PC-3 (cell line): Measurements from ENCODE around the gene KCNQ5. TPM values are rescaled to one million over a fixed set of nuclear protein-coding genes. Genes with fewer than 3 reads are reported as not detected.

Experiments
- ATAC-seq: fragments of 200-7000 bp; cut with Tn5 transposase; 2 replicates; pipeline ENCODE4 v1.9.1; 2020; ENCODE audit warnings: mild to moderate bottlenecking, moderate library complexity
- BruUV-seq: library from RNA; stranded (reverse); fragments of 400-500 nt; replicated peaks from 2 replicates; lab custom pipeline; 2021; lab: Mats Ljungman, UMichigan
- CTCF ChIA-PET: fragments of 300-600 bp; sonication (Branson Sonifier 250); formaldehyde crosslinking; loops from one replicate; lab custom pipeline; 2022; ENCODE audit warnings: antibody characterized with exemption; lab: Charles Lee
- POLR2A ChIA-PET: fragments of 300-600 bp; sonication (Branson Sonifier 250); formaldehyde crosslinking; loops from one replicate; lab custom pipeline; 2022; ENCODE audit warnings: antibody characterized with exemption; ENCODE audit not compliant: unreplicated experiment; lab: Charles Lee
- DNase-seq: peaks from one replicate; pipeline ENCODE4 v3.0.0-alpha.2; 2015
- H2AFZ ChIP-seq: fragments of 300-600 bp; sonication (generic); 2 replicates; pipeline ENCODE4 v1.6.0; 2016; ENCODE audit warnings: antibody characterized with exemption, low read length
- H3F3A ChIP-seq: fragments of 300-600 bp; sonication (generic); one replicate; pipeline ENCODE4 v1.6.0; 2017; ENCODE audit warnings: antibody characterized with exemption, low read length, control low read depth, mild to moderate bottlenecking; ENCODE audit not compliant: unreplicated experiment
- H3K27ac ChIP-seq: fragments of 300-600 bp; sonication (generic); 2 replicates; pipeline ENCODE4 v1.5.1; 2016; ENCODE audit warnings: mild to moderate bottlenecking, low read length
- H3K27me3 ChIP-seq: fragments of 300-600 bp; sonication (generic); 2 replicates; pipeline ENCODE4 v1.6.1; 2016; ENCODE audit warnings: low read length, mixed read lengths
- H3K36me3 ChIP-seq: fragments of 300-600 bp; sonication (generic); 2 replicates; pipeline ENCODE4 v1.6.1; 2016; ENCODE audit warnings: low read depth, mixed run types, low read length, mixed read lengths
- H3K4me1 ChIP-seq: fragments of 300-600 bp; sonication (generic); 2 replicates; pipeline ENCODE4 v1.5.1; 2016; ENCODE audit warnings: low read length; ENCODE audit not compliant: insufficient read depth
- H3K4me2 ChIP-seq: fragments of 300-600 bp; sonication (generic); 2 replicates; pipeline ENCODE4 v1.6.0; 2016; ENCODE audit warnings: low read length
- H3K4me3 ChIP-seq: fragments of 300-600 bp; sonication (generic); 2 replicates; pipeline ENCODE4 v1.5.1; 2016; ENCODE audit warnings: mild to moderate bottlenecking, low read length, mixed read lengths
- H3K79me2 ChIP-seq: fragments of 300-600 bp; sonication (generic); 2 replicates; pipeline ENCODE4 v1.6.1; 2017; ENCODE audit warnings: low read length, mixed read lengths
- H3K9ac ChIP-seq: fragments of 300-600 bp; sonication (generic); 2 replicates; pipeline ENCODE4 v1.6.0; 2016; ENCODE audit warnings: mild to moderate bottlenecking, low read length
- H3K9me2 ChIP-seq: fragments of 300-600 bp; sonication (generic); replicated peaks from 2 replicates; pipeline ENCODE4 v1.6.1; 2016; ENCODE audit warnings: mixed run types, low read length, mixed read lengths
- H3K9me3 ChIP-seq: fragments of 300-600 bp; sonication (generic); 2 replicates; pipeline ENCODE4 v1.6.1; 2016; ENCODE audit warnings: low read length, mixed read lengths
- H4K20me1 ChIP-seq: fragments of 300-600 bp; sonication (generic); 2 replicates; pipeline ENCODE4 v1.6.1; 2016; ENCODE audit warnings: low read length, mixed read lengths
- EZH2 ChIP-seq: fragments of 300-600 bp; sonication (generic); IDR thresholded peaks from one replicate; pipeline ENCODE4 v1.6.1; 2017; ENCODE audit warnings: antibody characterized with exemption, mild to moderate bottlenecking, low read length; ENCODE audit not compliant: unreplicated experiment
- EZH2phosphoT487 ChIP-seq: fragments of 300-600 bp; sonication (generic); IDR thresholded peaks from 2 replicates; pipeline ENCODE4 v1.6.1; 2018; ENCODE audit warnings: mild to moderate bottlenecking, antibody characterized with exemption, low read length, borderline replicate concordance
- intact Hi-C: fragments of 100-400 bp; cut with micrococcal nuclease; formaldehyde crosslinking; loops from 2 replicates; pipeline ENCODE4 v1.9.0; 2023
- total RNA-seq: library from RNA; depleted of rRNA; stranded (reverse); fragments of >200 nt; gene quantifications from 2 replicates; pipeline ENCODE4 v1.2.3, GENCODE V29; 2014
- TF ChIP-seq, protein P1 (sequence below): fragments of 300-600 bp; sonication (generic); conservative IDR thresholded peaks from 2 replicates; pipeline ENCODE4 v1.5.1; 2017; ENCODE audit warnings: antibody characterized with exemption, low read depth, mild to moderate bottlenecking, low read length

Gene KCNQ5
- total RNA-seq, 1 experiment from 2014 or later: not detected

DNA sequence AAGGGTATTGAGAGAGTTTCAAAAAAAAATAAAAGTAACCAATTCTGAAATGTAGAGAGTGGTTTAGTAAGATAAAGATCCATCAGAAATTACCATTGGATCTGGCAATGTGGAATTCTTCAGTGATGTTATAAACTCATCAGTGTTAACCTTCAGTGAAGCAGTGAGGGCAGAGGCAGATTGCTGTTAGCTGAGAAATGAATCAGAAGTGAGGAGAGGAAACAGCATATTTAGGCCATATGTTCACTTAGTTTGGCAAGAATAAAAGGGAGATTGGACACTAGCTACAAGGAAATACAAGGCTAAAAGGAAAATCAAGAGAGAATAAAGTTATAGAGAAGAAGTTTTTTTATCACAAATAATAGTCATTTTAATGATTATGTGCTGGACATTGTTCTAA, 9.6 kb downstream of the KCNQ5 start:
- no peaks in the 10 kb centered on the region for H3K9me2 ChIP-seq
- H4K20me1 ChIP-seq: no peaks in the 10 kb centered on the region
- TF ChIP-seq EZH2phosphoT487: no peak
- TF ChIP-seq, protein P1, sequence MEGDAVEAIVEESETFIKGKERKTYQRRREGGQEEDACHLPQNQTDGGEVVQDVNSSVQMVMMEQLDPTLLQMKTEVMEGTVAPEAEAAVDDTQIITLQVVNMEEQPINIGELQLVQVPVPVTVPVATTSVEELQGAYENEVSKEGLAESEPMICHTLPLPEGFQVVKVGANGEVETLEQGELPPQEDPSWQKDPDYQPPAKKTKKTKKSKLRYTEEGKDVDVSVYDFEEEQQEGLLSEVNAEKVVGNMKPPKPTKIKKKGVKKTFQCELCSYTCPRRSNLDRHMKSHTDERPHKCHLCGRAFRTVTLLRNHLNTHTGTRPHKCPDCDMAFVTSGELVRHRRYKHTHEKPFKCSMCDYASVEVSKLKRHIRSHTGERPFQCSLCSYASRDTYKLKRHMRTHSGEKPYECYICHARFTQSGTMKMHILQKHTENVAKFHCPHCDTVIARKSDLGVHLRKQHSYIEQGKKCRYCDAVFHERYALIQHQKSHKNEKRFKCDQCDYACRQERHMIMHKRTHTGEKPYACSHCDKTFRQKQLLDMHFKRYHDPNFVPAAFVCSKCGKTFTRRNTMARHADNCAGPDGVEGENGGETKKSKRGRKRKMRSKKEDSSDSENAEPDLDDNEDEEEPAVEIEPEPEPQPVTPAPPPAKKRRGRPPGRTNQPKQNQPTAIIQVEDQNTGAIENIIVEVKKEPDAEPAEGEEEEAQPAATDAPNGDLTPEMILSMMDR: no peak
- no peak for TF ChIP-seq EZH2
- no peak overlapping the region for H2AFZ ChIP-seq
- ATAC-seq (no peak), DNase-seq (no peak)
- CTCF ChIA-PET: no interaction called here
- POLR2A ChIA-PET: no interaction called here
- H3K4me1 ChIP-seq: no peaks in the 10 kb centered on the region
- no TSS peak for BruUV-seq
- intact Hi-C loops: no loop called here
- H3K27ac ChIP-seq: no peak overlapping the region
- H3K9me3 ChIP-seq: no peaks in the 10 kb centered on the region
- H3K79me2 ChIP-seq: no peaks in the 10 kb centered on the region
- no peak overlapping the region for H3K9ac ChIP-seq
- H3K4me2 ChIP-seq: no peak overlapping the region
- no peaks in the 10 kb centered on the region for H3K27me3 ChIP-seq
- no peaks in the 10 kb centered on the region for H3F3A ChIP-seq
- no peaks in the 10 kb centered on the region for H3K36me3 ChIP-seq
- H3K4me3 ChIP-seq: no peak overlapping the region

DNA sequence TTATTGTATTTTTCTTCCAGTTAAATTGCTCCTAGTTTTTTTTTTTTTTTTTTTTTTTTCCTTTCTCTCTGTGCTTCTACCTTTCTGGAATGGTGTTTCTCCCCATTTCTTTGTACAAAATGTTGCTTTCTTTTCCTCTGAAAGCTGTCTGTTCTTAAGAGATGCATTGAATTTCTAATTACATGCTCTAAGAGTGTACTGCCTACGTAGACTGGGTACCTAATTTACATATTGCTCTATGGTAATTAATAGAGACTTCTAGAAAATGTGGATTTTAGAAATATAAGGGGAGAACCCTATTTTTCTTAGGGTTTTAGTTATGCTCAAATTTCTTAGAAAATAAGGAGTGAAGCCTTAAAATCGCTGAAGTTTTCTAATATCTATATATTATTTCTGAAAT, 13.8 kb downstream of the KCNQ5 start:
- Histone ChIP-seq H3F3A (no peaks in the 10 kb centered on the region), H3K4me3 (no peak overlapping the region), H3K4me1 (no peaks in the 10 kb centered on the region), H3K9ac (no peak overlapping the region), H3K9me3 (no peaks in the 10 kb centered on the region), H3K36me3 (no peaks in the 10 kb centered on the region), H3K27ac (no peak overlapping the region), H3K9me2 (no peaks in the 10 kb centered on the region), H3K27me3 (no peaks in the 10 kb centered on the region), H4K20me1 (no peaks in the 10 kb centered on the region), H3K4me2 (no peak overlapping the region), H3K79me2 (no peaks in the 10 kb centered on the region), H2AFZ (no peak overlapping the region)
- ATAC-seq (no peak), DNase-seq (no peak)
- TF ChIP-seq, protein P1: no peak
- no peak for TF ChIP-seq EZH2
- no peak for TF ChIP-seq EZH2phosphoT487
- POLR2A ChIA-PET: no interaction called here
- CTCF ChIA-PET: no interaction called here
- intact Hi-C loops: no loop called here
- BruUV-seq: no TSS peak

DNA sequence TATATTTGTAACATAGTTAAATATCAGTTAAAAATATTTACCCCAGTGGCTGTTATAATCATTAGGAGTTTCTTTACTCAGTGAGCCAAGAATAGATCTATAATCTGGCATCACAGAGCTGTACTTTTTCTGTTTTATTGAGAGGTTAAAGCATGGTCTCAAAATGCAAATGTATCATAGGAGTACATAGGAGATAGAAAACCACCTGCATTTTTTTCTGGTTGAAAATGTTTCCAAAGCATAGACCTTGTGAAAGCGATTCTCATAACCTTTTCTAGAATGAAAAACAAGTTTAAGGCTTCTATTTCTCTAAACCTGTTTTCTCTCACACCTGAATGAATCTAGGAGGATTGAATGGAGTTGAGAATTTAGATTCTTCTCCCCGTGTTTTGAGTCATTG, 14.4 kb downstream of the KCNQ5 start:
- Histone ChIP-seq H3K4me3 (no peak overlapping the region), H3K79me2 (no peaks in the 10 kb centered on the region), H3K27ac (no peak overlapping the region), H3K9me3 (no peaks in the 10 kb centered on the region), H3K4me1 (no peaks in the 10 kb centered on the region), H3K36me3 (no peaks in the 10 kb centered on the region), H4K20me1 (no peaks in the 10 kb centered on the region), H3K9me2 (no peaks in the 10 kb centered on the region), H3K27me3 (no peaks in the 10 kb centered on the region), H2AFZ (no peak overlapping the region), H3K9ac (no peak overlapping the region), H3F3A (no peaks in the 10 kb centered on the region), H3K4me2 (no peak overlapping the region)
- DNase-seq: no peak
- intact Hi-C loops: no loop called here
- no peak for ATAC-seq
- POLR2A ChIA-PET: no interaction called here
- CTCF ChIA-PET: no interaction called here
- no TSS peak for BruUV-seq
- TF ChIP-seq EZH2phosphoT487: no peak
- TF ChIP-seq EZH2: no peak
